NB4 (cell line): Measurements from ENCODE around the gene CHAT.

ENCODE experiments used
- MAX ChIP-seq: IDR thresholded peaks from 2 replicates; pipeline ENCODE4 v1.6.1; 2011; ENCODE audit warnings: low read depth, low read length
- MYC ChIP-seq: IDR thresholded peaks from 2 replicates; pipeline ENCODE4 v1.6.1; 2011; ENCODE audit warnings: low read depth, low read length
- POLR2A ChIP-seq: IDR thresholded peaks from 2 replicates; pipeline ENCODE4 v1.6.1; 2011; ENCODE audit warnings: mild to moderate bottlenecking; ENCODE audit not compliant: insufficient read length; ENCODE audit errors: extremely low read depth
- TF ChIP-seq, protein P1 (sequence below): IDR thresholded peaks from one replicate; pipeline ENCODE4 v1.5.1; 2012; ENCODE audit warnings: low read depth, low read length

DNA sequence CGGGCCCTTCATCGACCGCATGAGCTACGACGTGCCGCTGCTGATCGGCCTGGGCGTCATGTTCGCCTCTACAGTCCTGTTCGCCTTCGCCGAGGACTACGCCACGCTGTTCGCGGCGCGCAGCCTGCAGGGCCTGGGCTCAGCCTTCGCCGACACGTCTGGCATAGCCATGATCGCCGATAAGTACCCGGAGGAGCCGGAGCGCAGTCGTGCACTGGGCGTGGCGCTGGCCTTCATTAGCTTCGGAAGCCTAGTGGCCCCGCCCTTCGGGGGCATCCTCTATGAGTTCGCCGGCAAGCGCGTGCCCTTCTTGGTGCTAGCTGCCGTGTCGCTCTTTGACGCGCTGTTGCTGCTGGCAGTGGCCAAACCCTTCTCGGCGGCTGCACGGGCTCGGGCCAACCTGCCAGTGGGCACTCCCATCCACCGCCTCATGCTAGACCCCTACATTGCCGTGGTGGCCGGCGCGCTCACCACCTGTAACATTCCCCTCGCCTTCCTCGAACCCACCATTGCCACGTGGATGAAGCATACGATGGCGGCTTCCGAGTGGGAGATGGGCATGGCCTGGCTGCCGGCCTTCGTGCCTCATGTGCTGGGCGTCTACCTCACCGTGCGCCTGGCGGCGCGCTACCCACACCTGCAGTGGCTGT, 2.5 kb upstream of the CHAT start:
- TF ChIP-seq, protein P1, sequence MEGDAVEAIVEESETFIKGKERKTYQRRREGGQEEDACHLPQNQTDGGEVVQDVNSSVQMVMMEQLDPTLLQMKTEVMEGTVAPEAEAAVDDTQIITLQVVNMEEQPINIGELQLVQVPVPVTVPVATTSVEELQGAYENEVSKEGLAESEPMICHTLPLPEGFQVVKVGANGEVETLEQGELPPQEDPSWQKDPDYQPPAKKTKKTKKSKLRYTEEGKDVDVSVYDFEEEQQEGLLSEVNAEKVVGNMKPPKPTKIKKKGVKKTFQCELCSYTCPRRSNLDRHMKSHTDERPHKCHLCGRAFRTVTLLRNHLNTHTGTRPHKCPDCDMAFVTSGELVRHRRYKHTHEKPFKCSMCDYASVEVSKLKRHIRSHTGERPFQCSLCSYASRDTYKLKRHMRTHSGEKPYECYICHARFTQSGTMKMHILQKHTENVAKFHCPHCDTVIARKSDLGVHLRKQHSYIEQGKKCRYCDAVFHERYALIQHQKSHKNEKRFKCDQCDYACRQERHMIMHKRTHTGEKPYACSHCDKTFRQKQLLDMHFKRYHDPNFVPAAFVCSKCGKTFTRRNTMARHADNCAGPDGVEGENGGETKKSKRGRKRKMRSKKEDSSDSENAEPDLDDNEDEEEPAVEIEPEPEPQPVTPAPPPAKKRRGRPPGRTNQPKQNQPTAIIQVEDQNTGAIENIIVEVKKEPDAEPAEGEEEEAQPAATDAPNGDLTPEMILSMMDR = no peak
- TF ChIP-seq MYC (no peak), MAX (no peak), POLR2A (no peak)
